ENCODE data around the gene ERCC5.

The ERCC5 gene

DNA sequence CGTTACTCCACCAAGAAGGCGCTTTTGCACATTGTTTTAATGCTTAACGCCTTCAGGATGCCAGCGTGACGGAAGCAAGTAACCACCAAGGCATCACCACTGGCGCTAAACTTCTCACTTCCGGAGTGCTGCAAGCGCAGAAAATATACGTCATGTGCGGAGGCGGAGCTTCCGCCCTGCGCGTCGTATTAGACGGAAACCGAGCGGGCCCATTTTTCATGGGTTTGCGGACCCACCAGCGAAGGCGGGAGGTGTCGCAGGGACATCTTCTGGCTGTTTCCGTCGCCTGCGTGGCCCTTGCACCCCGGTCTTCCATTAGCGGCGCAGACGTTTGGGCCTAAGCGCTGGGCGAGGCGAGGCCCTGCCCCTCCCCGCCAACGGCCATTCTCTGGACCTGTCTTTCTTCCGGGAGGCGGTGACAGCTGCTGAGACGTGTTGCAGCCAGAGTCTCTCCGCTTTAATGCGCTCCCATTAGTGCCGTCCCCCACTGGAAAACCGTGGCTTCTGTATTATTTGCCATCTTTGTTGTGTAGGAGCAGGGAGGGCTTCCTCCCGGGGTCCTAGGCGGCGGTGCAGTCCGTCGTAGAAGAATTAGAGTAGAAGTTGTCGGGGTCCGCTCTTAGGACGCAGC lies at the start of gene ERCC5:
ERCC5 (plus strand) TSS at position 403 of the 631 bp plus-strand sequence. CDS start 235 bp downstream, outside the sequence.
- DNase-seq: peak; percentile 83

DNA sequence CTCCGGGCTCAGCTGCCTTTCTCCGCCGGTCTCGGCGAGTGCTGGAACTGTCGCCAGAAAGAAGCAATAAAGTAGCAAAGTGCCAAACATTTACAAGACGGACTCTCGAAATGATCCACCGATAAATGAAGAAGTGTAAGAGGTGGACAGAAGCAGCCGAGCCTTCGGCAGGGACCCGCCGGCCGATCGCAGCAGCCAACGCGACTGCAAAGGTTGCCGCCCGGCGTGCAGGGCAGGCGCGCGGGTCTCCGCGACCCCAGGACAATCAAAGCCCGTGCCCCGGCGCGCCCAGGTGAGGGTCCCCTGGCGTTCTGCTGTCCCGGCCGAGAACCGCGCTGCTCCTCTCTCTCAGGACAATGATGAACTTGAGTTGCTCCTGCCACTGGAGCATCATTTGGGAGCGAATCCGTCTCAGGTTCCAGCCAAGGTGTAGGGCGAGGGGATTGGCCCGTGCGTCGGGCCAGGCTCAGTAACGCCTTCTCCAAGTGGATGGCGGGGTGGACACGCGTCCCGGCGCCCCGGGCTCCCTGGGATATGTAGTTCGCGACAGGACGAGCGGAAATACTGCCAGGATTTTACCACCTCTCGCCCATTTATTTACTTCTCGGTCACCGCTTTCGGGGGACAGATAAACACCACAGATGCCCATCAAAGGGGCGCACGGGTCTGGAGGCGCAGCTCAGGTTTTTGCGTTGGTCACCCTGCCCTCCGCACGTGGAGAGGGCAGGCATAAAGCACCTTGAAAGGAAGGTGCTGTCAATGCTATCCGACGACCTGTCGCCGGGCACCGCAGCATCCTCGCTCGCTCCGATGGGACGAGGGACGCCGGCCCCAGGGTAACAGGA lies 47.0 kb upstream of the ERCC5 start, which contains the start of the genes BIVM and POGLUT2:
BIVM (plus strand) TSS at position 539 of the 845 bp plus-strand sequence. CDS start 8,149 bp downstream, outside the sequence.
POGLUT2 (minus strand) TSS at position 396 of the 845 bp plus-strand sequence; CDS start at position 90, 306 bp downstream.
- peak; percentile 57 for DNase-seq

GRCh38 chr13:102799426-102800144 lies 46.2 kb upstream of the ERCC5 start:
- DNase-seq: no peak

- no peak for DNase-seq
Measured at GRCh38 chr13:102800145-102801041, 45.4 kb upstream of the ERCC5 start.

DNA sequence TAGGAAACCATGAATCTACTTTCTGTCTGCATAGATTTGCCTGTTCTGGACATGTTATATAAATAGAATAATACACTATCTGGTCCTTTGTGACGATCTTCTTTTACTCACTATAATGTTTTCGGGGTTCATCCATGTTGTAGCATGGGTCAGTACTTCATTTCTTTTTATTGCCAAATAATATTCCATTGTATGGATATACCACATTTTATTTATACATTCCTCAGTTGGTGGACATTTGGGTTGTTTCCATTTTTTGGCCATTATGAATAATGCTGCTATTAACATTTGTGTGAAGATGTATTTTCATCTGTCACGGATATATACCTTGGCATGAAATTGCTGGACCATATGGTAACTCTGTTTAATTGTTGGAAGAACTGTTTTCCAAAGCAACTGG lies 40.2 kb upstream of the ERCC5 start:
- no peak for DNase-seq

DNA sequence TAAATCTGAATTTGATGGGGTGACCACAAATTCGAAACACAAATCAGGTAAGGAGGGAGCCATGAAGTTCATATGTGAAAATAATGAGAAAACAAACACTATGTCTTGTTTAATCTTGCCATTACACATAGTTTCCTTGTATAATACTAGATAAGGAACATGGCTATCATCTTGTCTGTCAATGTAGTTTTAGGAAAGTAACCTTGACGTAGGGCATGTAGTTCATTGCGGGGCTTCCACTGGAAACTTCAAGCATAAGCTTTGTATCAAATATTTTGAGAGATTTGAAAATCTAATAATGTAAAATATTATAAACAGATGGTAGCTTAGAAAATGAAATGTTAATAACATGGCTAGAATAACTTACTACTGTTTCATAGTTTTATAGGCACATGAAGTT lies 38.1 kb upstream of the ERCC5 start:
- DNase-seq: no peak

DNA sequence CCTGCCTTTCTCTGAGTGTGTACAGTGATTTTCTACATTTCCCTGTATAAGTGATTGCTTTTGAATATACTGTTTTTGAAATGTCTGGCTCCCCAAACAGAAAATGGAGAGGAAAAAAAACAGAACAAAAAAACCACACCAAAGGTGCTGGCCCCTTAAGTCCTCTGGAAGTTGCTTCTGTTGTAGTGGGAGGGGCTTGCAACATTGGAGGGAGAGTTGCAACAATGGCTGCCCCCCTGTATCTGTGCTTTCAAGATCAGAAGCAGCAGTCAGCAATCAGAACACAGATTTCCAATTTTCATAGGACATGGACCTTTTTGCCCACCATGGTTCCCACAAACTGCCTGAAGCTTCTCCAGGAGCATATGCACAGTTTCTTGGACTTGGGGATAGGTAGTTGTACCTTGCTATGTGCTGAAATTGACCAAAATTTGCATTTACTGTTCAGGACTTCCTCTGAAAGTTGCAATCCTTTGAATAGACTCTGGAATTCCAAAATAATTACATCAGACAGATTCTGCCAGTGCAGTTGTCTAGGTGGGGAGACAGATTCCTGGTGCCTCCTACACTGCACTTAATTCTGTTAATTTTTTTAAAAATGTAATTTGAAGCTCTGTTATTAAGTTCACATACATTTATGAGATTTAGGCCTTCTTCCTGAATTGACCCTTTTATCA lies 33.1 kb upstream of the ERCC5 start:
- no peak for DNase-seq

- no peak for DNase-seq
Measured at GRCh38 chr13:102814025-102814607, 31.7 kb upstream of the ERCC5 start.

GRCh38 chr13:102814793-102815192 lies 31.0 kb upstream of the ERCC5 start:
- DNase-seq: no peak

- DNase-seq: no peak
Measured at GRCh38 chr13:102815788-102816187, 30.0 kb upstream of the ERCC5 start.

DNA sequence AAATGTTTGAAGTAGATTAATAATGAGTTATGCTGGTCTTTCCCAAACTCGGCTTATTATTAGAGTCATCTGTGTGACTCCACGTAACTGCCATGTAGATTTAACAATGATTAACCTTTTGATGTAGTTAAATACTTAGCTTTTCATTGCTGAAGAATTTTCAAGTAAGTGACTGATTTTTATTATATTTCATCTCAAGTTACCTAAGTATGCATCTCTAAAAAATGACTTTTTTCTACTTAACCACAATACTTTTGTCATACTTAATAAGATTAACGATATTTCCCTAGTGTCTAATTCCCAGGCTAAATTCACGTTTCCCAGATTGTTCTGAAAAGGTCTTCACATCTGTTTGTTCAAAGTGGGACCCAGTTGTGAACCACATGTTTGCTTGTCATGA lies 29.1 kb upstream of the ERCC5 start:
- DNase-seq: no peak

- DNase-seq: no peak
Measured at GRCh38 chr13:102817241-102817640, 28.6 kb upstream of the ERCC5 start.

GRCh38 chr13:102817907-102818306 lies 27.9 kb upstream of the ERCC5 start:
- no peak for DNase-seq

DNA sequence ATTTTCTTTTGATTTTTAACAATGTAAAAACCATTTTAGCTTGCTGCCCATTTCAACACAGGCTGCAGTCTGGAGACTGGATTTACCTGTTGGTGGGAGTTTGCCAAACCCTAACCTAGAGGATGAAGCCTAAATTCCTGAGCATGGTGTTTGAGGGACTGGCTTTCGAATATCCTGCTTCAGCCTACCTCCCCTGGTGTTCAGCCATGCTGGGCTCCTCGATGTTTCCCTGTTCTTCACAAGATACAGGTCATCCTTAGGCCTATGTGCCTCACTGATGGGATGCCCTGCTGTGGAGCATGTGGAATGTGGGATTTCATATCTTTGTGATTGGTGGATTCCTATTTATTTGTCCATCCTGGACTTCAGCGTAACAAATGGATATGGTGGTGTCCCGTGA lies 20.4 kb upstream of the ERCC5 start:
- no peak for DNase-seq

DNA sequence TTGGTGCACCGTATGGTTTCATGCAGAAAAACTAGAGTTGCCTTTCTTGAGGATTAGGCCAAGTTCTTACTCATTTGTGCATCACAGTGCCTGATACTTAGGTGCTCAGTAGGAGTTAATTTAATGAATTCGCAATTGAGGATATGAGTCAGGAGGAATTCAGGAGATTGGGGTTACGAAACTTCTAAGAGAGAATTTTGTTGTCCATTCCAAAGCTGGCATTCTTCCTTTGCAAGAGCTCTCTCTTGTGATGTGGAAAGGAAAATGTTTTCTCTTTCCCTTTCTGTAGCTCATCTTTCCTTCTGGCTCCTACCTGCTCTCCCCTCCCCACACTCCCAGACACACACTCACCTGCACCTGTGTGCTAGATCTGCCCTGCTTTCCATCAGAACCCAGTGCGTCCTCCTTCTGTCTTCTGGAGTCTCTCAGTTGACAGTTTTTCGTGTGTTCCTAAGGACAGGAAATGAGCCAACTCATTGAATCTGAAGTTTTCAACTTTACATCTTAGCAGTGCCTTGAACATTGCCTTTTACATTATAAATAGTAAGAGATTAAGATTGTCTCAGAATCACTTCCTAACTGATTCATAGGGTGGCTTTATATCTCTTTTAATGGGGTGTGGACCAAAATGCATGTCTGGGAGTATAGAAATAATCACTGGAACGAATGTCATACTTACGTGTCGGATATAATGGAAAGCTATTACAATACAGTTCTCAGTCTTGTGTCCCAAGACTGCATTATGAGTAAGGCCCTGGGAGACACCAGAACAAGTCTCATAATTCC lies 19.7 kb upstream of the ERCC5 start:
- DNase-seq: no peak

DNA sequence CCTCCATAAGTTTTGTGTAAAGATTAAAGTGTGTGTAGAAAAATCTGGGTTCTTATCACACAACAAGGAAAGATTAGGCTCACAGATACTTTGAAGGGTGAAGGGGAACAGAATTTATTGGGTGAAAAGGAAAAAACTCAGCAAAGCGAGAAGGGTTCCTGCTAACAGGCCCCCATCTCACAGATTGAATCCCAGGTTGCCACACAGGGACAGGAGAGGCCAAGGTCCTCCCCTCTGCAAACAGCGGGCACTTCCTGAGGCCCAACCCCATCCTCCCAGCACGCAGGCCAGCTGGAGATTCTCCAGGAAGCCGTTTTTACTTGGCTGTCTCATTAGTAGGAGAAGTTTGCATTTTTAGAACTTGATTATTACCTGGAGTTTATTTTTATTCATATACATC lies 15.2 kb upstream of the ERCC5 start:
- DNase-seq: no peak

DNA sequence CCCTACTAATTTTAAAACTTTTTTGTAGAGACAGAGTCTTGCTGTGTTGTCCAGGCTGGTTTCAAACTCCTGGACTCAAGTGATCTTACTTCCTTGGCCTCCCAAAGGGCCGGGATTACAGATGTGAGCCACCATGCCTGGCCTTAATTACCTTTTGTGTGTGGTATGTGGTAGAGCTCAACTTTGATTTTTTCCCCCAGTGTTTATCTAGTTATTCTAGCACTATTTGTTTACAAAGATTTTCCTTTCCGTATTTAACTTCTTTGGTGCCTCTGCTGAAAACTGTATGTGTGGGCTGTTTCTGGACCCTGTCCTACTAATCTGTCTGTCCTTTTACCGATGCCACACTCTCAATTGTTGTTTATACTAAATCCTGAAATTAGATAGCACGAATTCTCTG lies 9.4 kb upstream of the ERCC5 start:
- no peak for DNase-seq

DNA sequence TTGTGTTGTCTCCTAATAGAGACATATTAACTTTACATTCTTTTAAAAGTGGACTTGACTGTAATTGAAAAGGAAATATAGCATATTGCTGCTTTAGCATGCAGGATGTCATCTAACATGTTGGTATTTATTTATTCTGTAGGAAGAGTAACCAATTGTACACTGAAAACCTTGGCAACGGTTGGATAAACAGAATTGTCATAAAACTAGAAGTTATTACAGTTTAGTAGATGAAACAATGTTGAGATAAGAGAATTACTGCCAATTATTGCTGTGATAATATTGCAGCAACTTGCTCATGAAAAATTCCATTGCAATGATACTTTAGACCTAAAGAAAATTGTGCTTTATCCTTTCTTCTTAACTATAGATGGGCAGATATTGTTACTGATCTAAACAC lies 7.6 kb upstream of the ERCC5 start:
- DNase-seq: no peak

GRCh38 chr13:102838982-102839381 lies 6.8 kb upstream of the ERCC5 start:
- DNase-seq: no peak

- DNase-seq: no peak
Measured at GRCh38 chr13:102839462-102839861, 6.4 kb upstream of the ERCC5 start.

DNA sequence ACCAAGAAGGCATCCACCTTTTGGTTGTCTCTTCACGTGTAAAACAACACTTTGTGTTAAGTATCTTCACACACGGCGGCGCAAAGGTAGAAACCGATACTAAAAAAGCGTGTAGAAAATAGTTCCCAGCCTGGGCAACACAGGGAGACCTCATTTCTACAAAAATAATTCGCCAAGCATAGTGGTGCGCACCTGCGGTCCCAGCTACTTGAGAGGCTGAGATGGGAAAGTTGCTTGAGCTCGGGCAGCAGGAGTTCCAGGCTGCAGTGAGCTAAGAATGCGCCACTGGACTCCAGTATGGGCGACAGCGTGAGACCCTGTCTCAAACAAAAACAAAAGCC lies 573 bp upstream of the ERCC5 start:
- no peak for DNase-seq

Data from DMS 273 treated with DMSO at 0.1 percent for 48 hours (cell line).